22Rv1 (cell line): ENCODE data around the gene ZNF385B.

Experiments
- CTCF ChIP-seq: fragments of 450-650 bp; IDR thresholded peaks from 2 replicates; pipeline ENCODE4 v1.5.1; 2017; ENCODE audit warnings: mild to moderate bottlenecking
- ZFX ChIP-seq: fragments of 450-650 bp; IDR thresholded peaks from 2 replicates; pipeline ENCODE4 v1.6.1; 2017; ENCODE audit warnings: antibody characterized with exemption, borderline replicate concordance

- TF ChIP-seq CTCF (no peak), ZFX (no peak)
Observed at GRCh38 chr2:179720173-179720772, 141.1 kb downstream of the ZNF385B start.
